Mucosa of stomach (tissue), 1 donor: ENCODE measurements around the gene MAD1L1.

Experiments
- H3K27me3 ChIP-seq: one replicate; pipeline ENCODE4 v1.7.0; 2013; ENCODE audit warnings: mild to moderate bottlenecking, low read length; ENCODE audit not compliant: control insufficient read depth, insufficient read depth
- H3K36me3 ChIP-seq: one replicate; pipeline ENCODE4 v1.7.0; 2013; ENCODE audit warnings: low read length; ENCODE audit not compliant: control insufficient read depth, insufficient read depth
- H3K4me1 ChIP-seq: one replicate; pipeline ENCODE4 v1.7.0; 2013; ENCODE audit warnings: mild to moderate bottlenecking, low read length; ENCODE audit not compliant: control insufficient read depth, insufficient read depth
- H3K4me3 ChIP-seq: one replicate; pipeline ENCODE4 v1.7.0; 2013; ENCODE audit warnings: low read length
- H3K9ac ChIP-seq: one replicate; pipeline ENCODE4 v1.7.0; 2013; ENCODE audit warnings: mild to moderate bottlenecking, low read length, moderate library complexity
- H3K9me3 ChIP-seq: one replicate; pipeline ENCODE4 v1.7.0; 2013; ENCODE audit warnings: mild to moderate bottlenecking, low read length, moderate library complexity; ENCODE audit not compliant: control insufficient read depth
- donor health status: Pancreatic carcinoma.

Gene MAD1L1

GRCh38 chr7:1910081-1910685, 322.6 kb downstream of the MAD1L1 start:
- Histone ChIP-seq H3K4me1 (peaks cover 5% of the 10 kb centered on the region), H3K36me3 (no peaks in the 10 kb centered on the region), H3K27me3 (no peaks in the 10 kb centered on the region), H3K9ac (no peak overlapping the region), H3K4me3 (no peak overlapping the region), H3K9me3 (no peaks in the 10 kb centered on the region)

DNA sequence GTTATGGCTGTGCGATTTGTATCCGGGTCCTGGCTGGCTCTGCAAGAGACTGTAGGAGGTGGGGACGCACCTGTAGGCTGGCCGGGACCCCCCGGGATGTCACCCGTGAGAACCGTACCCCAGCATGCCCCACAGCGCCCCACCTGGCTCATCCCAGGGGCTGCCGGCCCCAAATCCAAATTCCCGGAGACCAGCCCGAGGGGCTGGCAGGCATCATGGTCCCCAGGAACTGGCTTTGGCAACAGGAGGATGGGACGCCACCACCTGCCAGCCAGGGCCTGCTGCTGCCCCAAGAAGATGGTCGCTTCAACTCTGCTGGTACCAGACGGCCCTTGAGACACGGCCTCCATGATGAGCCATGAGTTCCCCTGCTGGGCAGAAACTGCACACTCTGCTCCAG, 323.3 kb downstream of the MAD1L1 start:
- no peaks in the 10 kb centered on the region for H3K9me3 ChIP-seq
- H3K27me3 ChIP-seq = no peaks in the 10 kb centered on the region
- H3K36me3 ChIP-seq = no peaks in the 10 kb centered on the region
- no peak overlapping the region for H3K4me3 ChIP-seq
- H3K4me1 ChIP-seq = peaks cover 5% of the 10 kb centered on the region
- no peak overlapping the region for H3K9ac ChIP-seq

DNA sequence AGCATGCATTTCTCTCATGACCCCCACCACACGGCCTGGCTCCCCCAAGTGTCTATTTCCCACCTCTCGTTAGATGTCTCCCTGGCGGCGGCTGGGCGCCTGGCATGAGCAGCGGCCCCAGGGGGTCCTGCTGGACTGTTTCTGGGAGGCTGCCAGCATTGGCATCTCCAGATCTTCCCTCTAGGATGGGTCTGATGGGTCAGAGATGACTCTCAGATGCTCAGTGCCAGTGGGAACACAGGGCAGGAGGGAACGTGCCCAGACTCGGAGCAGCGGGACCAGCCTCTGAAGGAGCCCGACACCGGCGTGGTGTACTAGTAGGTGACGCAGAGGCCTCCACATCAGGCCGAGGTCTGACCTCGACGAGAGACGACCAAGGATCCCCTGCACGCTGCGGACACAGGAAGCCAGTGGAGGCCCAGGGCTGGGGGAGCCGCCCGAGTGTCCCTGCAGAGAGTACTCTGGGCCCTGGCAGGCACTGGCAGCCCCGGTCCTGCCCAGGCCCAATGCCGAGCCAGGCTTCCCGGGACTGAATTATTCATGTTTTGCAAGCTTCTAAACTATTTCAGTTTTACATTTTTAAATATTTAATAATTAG, 323.8 kb downstream of the MAD1L1 start:
- H3K36me3 ChIP-seq = no peaks in the 10 kb centered on the region
- H3K4me1 ChIP-seq = peaks cover 5% of the 10 kb centered on the region
- H3K9ac ChIP-seq = no peak overlapping the region
- H3K9me3 ChIP-seq = no peaks in the 10 kb centered on the region
- H3K27me3 ChIP-seq = no peaks in the 10 kb centered on the region
- H3K4me3 ChIP-seq = no peak overlapping the region

DNA sequence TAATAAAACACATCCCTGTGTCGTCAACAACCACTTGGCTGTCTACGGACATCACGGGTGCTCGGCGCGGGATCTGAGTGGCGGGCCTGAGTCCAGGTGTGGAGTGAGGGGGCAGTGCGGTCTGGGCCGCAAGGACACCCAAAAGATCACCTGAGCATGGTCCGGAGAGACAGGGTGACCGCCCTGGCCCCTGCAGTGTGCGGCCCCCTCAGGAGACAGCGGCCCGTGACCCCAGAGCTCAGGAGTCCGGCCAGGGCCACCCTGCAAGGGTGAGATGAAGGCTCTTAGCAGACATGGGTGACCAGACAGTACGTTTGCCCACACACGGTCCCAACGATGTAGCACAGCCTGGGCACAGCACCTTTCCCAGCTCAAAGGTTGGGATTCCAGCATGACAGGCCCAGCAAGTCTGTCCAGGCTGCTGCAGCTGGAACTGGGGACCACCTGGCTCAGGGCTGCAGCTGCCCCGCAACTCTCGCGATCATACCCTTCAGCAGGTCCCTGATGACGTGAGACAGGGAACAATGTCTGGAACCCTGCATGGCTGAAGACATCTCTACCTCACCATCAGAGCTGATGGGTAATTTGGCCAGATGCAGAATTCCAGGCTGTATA, 324.9 kb downstream of the MAD1L1 start:
- Histone ChIP-seq H3K9me3 (no peaks in the 10 kb centered on the region), H3K4me1 (peaks cover under 1% of the 10 kb centered on the region), H3K27me3 (no peaks in the 10 kb centered on the region), H3K9ac (no peak overlapping the region), H3K4me3 (no peak overlapping the region), H3K36me3 (no peaks in the 10 kb centered on the region)

DNA sequence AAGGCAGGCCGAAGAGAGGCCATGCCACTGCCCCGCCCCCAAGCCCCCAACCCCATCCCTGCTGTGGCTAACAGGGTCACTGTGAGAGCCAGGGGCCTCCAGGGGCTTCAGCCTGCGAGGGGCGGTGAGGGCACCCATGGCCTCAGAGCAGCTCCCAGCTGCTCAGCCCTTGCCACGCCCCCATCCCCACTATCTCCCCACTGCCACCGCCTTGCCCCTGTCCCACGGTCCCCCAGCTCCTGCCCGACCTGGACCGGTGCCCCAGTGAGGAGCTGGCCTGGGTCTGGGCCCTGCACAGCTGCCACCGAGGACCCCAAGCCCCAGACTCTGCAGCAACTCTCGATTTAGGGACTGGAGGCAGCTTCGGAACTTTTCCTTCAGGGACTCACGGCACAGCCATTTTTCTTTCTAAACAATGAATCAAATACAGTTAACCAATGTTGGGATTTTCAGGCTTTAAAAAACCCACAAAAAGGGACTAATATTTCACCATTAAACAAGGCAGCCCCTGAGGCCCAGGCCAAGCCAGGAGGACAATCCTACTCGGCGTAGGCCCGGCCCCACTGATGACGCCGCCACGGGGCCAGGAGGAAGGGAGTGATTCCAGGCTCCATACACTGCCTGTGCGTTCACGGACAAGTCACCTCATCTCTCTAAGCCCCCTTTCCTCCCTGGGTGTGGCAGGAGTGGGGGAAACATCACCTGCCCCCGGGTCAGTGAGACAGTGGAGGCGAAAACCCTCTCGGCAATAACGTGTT, 325.6 kb downstream of the MAD1L1 start:
- no peaks in the 10 kb centered on the region for H3K9me3 ChIP-seq
- H3K9ac ChIP-seq = no peak overlapping the region
- no peak overlapping the region for H3K4me3 ChIP-seq
- H3K36me3 ChIP-seq = no peaks in the 10 kb centered on the region
- no peaks in the 10 kb centered on the region for H3K27me3 ChIP-seq
- no peaks in the 10 kb centered on the region for H3K4me1 ChIP-seq

- Histone ChIP-seq H3K27me3 (no peaks in the 10 kb centered on the region), H3K9me3 (no peaks in the 10 kb centered on the region), H3K4me1 (no peaks in the 10 kb centered on the region), H3K36me3 (no peaks in the 10 kb centered on the region), H3K4me3 (no peak overlapping the region), H3K9ac (no peak overlapping the region)
These were observed 326.5 kb downstream of the MAD1L1 start for GRCh38 chr7:1906087-1906830.

GRCh38 chr7:1902231-1902855, 330.4 kb downstream of the MAD1L1 start:
- Histone ChIP-seq H3K9me3 (no peaks in the 10 kb centered on the region), H3K4me3 (no peak overlapping the region), H3K9ac (no peak overlapping the region), H3K36me3 (no peaks in the 10 kb centered on the region), H3K4me1 (no peaks in the 10 kb centered on the region), H3K27me3 (no peaks in the 10 kb centered on the region)

GRCh38 chr7:1901431-1902210, 331.1 kb downstream of the MAD1L1 start:
- H3K4me3 ChIP-seq = no peak overlapping the region
- no peak overlapping the region for H3K9ac ChIP-seq
- no peaks in the 10 kb centered on the region for H3K9me3 ChIP-seq
- H3K36me3 ChIP-seq = no peaks in the 10 kb centered on the region
- H3K27me3 ChIP-seq = no peaks in the 10 kb centered on the region
- H3K4me1 ChIP-seq = no peaks in the 10 kb centered on the region

- Histone ChIP-seq H3K4me3 (no peak overlapping the region), H3K36me3 (no peaks in the 10 kb centered on the region)
These were observed 331.9 kb downstream of the MAD1L1 start for GRCh38 chr7:1900847-1901246.

DNA sequence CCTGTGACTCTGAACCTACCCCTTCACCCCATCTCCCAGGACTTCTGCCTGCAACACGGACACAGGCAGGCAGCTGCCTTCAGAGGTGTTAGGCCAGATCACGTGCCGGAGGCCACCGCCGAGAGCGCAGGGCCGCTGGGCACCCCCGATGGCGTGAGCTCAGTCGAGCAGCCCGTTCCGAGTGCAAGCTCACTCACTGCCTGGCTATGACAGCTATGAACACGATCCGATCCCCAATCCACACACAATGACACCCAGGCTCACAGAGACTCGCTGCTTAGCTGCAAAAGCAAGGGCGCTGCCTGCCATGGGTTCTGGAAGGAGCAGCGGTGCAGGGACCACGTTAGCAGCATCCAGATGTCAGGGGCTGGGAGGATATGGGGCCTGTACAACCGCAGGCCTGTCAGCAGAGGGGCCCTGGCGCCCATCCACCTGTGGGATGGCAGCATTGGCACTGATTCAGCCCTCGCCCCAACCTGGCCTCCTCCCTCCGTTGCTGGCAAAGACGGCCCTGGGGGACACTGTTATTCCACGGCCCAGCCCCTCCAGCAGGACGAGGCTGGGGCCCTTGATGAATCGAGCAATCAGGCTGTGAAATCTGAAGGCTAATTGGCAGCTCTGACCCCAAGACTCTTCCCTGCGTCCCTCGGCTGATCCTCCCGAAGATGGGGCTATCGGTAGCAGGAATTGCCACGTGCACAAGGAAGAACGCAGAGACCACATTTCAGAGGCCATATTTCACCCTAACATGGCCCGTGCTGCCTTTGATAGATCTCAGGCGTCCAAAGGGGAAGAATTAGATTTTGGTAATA, 332.6 kb downstream of the MAD1L1 start:
- Histone ChIP-seq H3K9ac (no peak overlapping the region), H3K4me3 (no peak overlapping the region)

More at GRCh38 chr7:1900847-1901246, 331.9 kb downstream of the MAD1L1 start:
- Histone ChIP-seq H3K27me3 (no peaks in the 10 kb centered on the region), H3K9me3 (no peaks in the 10 kb centered on the region), H3K4me1 (no peaks in the 10 kb centered on the region), H3K9ac (no peak overlapping the region)

More for the DNA sequence above, 332.6 kb downstream of the MAD1L1 start:
- H3K4me1 ChIP-seq = no peaks in the 10 kb centered on the region
- no peaks in the 10 kb centered on the region for H3K36me3 ChIP-seq
- H3K27me3 ChIP-seq = no peaks in the 10 kb centered on the region
- H3K9me3 ChIP-seq = no peaks in the 10 kb centered on the region
